H1 (cell line): ENCODE data around the gene RERE. TPM values are rescaled to one million over a fixed set of nuclear protein-coding genes. Genes with fewer than 3 reads are reported as not detected.

Experiments used
- GTF2F1 ChIP-seq: IDR thresholded peaks from 2 replicates; pipeline ENCODE4 v1.6.1; 2012; ENCODE audit warnings: low read depth, low read length, improper control_type of control experiment, borderline replicate concordance
- POLR2A ChIP-seq, 2 experiments: IDR thresholded peaks; 1 replicate in 1 of 2; 2 replicates in 1 of 2; pipeline ENCODE4 v1.6.1; 2011; ENCODE audit warnings: low read depth in 2 of 2, low read length in 2 of 2, mild to moderate bottlenecking in 2 of 2; ENCODE audit errors: control extremely low read depth in 1 of 2
- SAP30 ChIP-seq: fragments of 300-600 bp; sonication (generic); IDR thresholded peaks from 2 replicates; pipeline ENCODE4 v1.7.1; 2012; ENCODE audit warnings: low read length, moderate library complexity, mild to moderate bottlenecking, inconsistent platforms; ENCODE audit not compliant: insufficient read depth, insufficient replicate concordance
- SP4 ChIP-seq: IDR thresholded peaks from 2 replicates; pipeline ENCODE4 v1.6.1; 2012; ENCODE audit warnings: low read length, inconsistent platforms
- polyA plus RNA-seq, 7 experiments: library from polyadenylated mRNA; depleted of rRNA in 3 of 7; stranded (reverse) in 5 of 7; unstranded in 2 of 7; fragments of >200 nt in 5 of 7; fragments of 200-250 nt in 2 of 7; gene quantifications; 1 replicate in 5 of 7; 2 replicates in 1 of 7; 4 replicates in 1 of 7; pipeline versions ENCODE4 v1.2.1 to v1.2.3, GENCODE V29; 2011 to 2013; ENCODE audit warnings: missing spikeins in 2 of 7, mixed read lengths in 2 of 7
- total RNA-seq: library from RNA; stranded (reverse); fragmentation: NEBNext Ultra II Directional; extraction: Animal tissue kit (Norgen Biotek cat#: 25700); gene quantifications from 2 replicates; pipeline ENCODE4 v1.2.1, GENCODE V29; 2021

Gene RERE
- total and polyA plus RNA-seq, 2 of the 8 experiments (the other 6 are each of a cell fraction or from before 2014, with no cell fraction given), result 15.3 to 142 TPM

- TF ChIP-seq SAP30 (no peak), GTF2F1 (no peak), POLR2A (IDR thresholded peaks at IDR 0.05; ENCODE audit: control extremely low read depth in 1 of 2, low read depth in 2 of 2, low read length in 2 of 2) (no peak), SP4 (no peak)
- TF ChIP-seq, all 59 proteins: peak for 0
These were observed 287.5 kb downstream of the RERE start (continued) for GRCh38 chr1:8529901-8530300.
